HG03354 (cell line): ENCODE data around the gene CADPS.

Source experiments
- ATAC-seq: cut with Tn5 transposase; IDR thresholded peaks from one replicate; pipeline ENCODE4 v1.9.1; 2021; ENCODE audit warnings: mild to moderate bottlenecking; ENCODE audit not compliant: unreplicated experiment, poor library complexity, severe bottlenecking

CADPS gene

DNA sequence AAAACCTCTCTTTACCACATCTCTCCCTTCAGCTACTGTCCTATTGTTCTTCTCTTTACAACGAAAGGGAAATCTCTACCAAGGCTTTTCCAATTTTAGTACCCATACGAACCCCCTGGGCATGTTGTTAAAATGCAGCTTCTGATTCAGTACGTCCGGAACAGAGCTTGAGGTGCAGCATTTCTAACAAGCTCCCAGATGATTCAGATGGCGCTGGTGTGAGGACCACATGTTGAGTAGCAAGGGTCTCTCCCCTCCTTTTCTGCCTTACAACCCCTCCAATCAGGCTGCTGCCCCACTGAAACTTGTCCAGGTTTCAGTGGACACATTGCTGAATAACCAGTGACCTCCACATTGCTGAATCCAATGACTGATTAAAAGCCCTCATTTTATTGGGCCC is 324.8 kb downstream of the CADPS start:
- ATAC-seq: no peak

DNA sequence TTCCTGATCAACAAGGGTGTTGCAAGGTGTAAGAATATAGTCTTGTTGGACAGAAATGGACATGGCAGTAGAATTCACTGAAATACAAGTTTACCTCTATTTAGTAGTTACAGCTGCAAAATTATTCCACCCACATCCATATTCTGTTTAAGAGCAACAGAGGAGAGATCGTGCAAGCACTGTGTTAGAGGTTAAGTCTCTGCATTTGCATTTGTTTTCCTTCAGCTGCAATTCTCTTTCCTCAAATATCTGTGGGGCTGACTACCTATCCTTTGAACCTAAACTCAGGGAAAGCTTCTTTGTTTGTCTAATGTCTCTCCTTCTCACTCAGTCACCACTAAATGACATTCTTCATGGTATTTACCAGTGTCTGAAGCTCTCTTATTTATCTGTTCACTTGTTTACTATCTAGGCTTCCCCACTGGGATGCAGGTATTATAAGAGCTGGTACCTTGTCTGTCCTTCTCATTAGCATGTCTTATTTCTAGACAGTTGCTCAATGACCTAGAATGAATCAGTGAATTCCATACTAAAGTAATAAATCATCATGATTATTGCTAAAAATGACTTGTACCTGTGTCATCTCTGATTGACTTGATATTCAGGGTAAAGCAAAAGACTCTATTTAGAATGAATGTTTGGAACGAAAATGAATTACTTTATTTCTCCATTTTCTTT is 326.5 kb downstream of the CADPS start:
- ATAC-seq: no peak

DNA sequence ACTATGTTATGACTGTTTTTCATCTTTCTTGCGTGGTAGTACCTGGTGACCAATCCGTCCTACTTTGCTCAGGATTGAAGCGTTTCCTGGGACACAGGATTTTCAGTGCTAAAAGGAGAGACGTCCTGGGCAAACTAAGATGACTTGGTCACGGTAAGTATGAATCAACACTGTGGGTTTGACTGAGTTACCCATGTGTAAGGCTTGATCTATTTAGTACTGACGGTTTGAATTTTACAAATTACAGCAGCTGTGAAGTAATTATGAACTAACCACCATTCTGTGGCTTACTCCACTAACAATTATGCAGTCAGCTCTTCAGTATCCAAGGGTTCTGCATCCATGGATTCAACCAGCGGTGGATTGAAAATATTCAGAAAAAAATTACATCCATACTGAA is 328.9 kb downstream of the CADPS start:
- ATAC-seq: no peak

DNA sequence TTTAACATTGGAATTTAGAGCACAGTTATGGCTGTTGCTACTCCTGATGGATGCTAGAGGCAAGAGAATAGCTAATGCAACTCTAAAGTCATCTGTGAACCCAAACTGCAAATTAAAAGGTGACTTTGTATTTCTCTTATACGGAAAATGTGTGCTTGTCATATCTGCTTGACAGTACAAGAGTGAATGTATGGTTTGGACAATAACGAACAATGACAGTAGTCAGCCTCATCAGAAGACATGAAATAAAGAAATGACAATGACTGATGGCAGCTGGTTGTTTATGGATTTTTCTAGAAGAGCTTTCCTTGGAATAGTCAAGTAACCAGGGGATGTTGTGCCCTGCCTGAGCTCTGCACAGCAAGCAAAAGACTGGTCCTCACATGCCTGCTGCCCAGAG is 333.0 kb downstream of the CADPS start:
- no peak for ATAC-seq

DNA sequence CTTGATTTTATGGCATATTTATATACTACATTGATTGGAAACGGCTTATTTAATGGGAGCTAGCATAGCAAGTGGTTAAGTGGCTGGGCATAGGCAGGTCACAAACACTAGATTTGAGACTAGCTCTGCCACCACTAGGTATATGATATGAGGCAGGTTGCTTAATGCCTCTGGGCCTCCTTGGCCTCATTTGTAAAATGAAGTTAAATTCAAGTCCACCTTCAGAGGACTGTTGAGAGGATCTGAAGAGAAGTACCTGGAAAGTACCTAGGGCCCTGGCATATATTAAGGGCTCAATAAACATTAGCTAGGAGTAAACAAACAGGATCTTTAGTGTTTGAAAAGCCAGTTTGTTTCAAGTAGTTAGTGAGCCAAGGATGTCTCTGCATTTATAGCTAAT is 335.5 kb downstream of the CADPS start:
- no peak for ATAC-seq

DNA sequence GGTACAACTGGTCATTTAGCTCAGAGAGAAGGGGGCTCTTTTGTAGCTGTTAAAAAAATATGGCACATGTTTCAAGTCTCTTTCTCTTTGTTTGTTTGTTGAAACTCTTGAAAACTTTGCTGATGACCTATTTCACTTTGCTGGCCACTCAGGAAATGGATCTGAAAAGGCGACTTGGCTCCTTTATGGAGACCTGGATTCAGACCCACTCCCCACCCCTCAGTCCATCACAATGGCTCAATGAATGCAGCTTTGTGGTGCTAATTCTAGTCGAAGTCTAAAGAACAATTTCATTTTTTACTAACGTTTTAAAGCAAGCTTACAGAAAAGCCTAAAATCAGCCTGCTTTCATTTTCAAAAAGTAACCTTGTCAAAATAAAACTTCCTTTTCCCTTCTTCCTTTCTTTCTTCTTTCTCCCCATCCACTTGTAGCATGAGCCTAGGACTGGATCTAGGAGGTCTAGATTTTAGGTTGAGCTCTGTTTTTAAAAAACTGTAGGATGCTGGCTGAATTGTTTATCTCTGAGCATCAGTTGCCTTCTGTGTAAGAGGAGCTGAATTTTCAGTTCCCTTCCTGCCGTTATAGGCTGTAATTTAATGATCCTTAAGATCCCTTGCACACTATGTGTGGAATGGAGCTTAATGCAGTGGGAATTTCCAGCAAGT is 336.4 kb downstream of the CADPS start:
- ATAC-seq: no peak

DNA sequence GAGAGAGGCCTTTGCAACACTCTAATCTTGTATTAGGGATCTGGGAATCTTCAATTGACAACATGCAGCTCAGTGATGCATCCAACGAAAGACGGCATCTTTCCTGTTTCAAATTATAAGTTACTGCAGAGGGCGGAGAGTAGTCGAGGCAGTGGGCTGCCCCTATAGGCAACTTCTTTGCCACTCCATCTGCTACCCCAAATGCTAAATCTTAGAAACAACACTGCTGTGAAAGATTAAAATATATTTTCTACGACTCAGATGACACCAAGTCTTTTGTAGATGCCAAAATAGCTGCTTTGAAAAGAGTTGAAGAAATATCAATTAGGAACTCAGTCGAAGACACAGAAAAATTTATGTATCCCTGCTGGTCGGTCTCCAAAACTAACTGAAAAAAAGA is 340.9 kb downstream of the CADPS start:
- ATAC-seq: no peak

DNA sequence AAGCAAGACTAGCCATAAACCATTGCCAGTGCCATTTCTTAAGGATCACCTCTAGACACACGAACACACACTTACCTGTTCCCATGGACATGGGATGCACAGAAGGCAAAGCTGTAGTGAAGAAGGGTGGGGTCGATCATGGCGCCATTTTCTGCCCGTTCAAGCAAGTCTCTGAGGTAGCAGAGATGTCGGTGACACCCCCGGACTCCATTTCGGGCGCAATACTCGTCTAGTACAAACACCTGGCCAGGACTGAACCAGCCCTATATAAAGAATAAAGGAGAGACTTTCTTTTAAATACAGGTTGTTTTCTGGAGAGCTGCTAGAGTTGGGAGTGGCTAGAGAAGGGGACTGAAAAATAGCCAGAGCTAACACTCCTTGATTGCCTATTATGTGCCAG is 342.4 kb downstream of the CADPS start:
- no peak for ATAC-seq

DNA sequence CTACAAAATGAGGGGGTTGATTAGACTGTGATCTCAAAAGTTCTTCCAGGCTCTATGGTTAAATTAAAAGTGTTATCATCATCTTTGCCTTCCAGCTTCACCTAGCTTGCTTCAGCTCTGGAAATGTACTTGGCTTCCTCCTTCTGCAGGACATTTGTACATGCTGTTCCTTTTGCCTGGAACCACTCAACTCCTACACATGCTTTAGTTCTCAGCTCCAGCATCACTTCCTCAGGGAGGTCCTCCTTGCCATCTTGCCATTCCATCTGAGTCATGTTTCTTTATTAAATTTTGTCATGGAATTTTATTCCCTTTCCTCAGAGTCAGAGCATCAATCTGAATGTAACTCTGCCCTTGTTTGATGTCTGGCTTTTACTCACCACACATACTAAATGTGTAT is 343.2 kb downstream of the CADPS start:
- no peak for ATAC-seq

DNA sequence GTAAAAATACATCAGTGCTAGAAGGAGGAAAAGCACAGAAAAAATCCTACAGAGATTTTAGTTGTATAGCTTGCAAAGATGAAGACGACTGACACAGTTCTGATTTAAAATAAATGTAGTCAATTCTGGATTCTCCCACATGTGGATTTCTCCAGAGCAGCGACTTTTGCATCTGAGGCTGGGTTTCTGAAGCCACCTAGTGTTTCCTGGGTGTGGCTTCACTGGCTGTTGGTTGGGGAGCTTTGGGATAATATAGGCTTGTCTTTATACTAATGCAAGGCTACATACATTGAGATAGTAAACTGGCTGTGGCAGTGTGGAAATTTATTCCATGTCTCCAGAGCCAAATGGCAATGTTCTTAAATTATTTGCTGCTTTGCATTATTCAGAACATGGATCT is 343.7 kb downstream of the CADPS start:
- ATAC-seq: no peak

DNA sequence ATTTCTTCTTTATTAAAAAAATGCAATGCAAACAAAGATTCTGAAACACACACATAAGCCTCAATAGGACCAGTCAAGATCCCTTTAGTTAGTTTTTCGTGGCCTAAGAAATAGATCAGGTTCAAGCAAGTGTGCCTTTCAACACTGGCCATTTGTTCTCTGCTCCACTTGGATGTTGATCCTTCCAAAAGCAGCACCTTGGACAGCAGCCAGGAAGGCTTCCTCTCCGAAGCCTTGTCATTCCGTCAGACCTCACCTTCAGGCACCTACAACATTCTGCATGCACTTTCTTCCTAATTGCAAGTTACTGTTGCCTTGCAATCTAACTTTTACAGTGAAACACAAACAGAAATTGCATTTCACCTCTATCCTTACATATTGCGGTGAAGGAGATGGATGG is 346.0 kb downstream of the CADPS start:
- ATAC-seq: no peak

DNA sequence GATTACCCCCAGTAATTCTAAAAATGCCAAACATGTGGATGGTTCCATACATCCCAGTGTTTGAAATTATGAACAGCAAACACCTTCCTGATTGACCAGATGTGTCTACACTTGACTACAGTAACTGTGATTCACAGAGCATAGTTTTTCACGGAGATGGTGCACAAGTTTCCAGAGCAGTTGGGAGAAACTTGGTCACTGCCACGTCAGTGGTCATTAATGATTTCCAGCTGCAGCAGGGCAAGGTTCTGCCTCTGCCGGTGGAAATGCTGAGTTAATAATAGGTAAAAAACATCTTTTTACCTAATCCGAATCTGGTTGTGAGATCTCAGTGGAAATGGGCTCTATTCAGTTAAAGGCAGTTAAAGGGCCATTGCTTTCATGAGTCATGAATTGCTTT is 347.7 kb downstream of the CADPS start:
- ATAC-seq: no peak

DNA sequence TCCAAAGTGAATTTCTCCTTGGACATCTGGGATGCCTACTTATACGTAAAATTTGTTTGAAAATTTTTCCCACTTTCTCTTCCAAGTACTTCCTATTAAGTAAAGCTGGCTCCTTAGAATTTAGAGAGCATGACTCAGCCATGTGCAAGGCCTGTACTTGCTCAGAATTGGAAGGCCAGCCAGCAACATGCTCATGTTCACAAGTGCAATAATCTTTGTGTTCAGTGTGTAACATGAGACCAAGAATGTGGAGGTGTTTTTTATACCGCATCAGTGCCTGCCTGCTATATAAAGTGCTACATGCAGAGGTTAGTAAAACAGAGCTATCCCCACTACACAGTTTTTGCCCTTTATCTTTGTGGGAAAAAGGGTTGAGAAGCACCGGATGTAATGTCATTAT is 349.9 kb downstream of the CADPS start:
- ATAC-seq: no peak

DNA sequence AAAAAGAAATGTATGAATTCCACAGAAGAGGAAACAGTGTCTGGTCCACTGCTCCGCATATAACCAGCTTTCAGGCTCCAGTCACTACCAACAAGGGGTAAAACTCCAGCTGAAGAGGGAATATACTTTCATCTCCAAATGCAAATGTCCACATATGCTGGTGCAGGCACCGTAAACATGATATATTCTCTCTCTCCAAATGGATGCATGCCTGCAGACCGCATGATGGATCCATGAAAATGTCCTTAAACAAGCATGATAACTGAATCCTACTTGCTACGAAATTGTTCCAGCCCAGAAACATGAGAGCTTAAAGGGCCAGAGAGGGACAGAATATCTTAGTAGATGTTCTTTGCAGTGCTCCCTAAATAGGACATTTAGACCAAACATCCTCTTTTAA is 351.5 kb downstream of the CADPS start:
- no peak for ATAC-seq

DNA sequence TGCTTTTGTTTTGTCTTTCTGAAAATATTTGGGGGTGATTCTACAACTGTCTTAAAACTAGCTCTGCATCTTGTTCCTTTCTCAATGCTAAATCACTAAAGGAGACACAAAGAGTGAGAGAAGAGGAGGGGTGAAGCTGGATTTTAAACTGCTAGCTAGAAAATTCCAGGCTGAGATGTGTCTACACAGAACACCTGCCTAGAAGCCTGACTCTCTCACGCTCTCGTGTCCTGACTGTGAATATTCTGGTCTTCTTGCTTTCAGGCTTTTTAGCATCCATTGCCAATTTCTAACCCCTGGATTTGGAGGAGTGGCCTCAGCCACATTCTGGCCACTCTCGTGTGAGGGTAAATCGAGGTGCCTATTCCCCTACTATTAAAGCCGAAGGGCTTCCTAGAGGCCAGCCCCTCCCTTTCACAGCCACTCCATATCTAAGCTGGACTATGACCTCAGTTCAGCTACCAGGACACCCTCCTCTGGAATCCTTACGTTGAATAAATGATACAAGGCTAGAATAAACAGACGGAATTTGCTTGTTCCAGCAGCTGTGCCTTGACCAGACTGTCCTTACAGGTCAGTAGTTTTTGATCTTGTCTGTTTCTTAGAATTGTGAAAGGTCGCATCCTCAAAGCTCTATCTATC is 353.6 kb downstream of the CADPS start:
- no peak for ATAC-seq

DNA sequence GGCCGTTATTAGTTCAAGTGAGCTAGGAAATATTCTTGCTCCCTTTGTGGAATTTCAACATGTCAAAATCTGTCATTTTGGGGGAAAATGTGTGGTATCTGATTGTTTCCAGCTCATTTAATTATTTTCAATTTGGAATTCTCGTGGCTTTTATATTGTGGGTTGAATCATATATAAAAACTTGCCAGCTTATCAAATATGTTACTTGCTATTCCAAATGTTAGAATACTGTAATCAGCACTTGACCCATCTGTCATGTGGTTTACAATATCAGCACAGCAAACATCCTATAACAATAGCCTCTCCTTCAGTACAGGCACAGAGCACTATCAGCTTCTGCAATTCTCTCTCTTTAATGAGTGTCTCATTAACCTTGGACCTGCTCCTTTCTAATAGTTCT is 371.7 kb downstream of the CADPS start:
- no peak for ATAC-seq

DNA sequence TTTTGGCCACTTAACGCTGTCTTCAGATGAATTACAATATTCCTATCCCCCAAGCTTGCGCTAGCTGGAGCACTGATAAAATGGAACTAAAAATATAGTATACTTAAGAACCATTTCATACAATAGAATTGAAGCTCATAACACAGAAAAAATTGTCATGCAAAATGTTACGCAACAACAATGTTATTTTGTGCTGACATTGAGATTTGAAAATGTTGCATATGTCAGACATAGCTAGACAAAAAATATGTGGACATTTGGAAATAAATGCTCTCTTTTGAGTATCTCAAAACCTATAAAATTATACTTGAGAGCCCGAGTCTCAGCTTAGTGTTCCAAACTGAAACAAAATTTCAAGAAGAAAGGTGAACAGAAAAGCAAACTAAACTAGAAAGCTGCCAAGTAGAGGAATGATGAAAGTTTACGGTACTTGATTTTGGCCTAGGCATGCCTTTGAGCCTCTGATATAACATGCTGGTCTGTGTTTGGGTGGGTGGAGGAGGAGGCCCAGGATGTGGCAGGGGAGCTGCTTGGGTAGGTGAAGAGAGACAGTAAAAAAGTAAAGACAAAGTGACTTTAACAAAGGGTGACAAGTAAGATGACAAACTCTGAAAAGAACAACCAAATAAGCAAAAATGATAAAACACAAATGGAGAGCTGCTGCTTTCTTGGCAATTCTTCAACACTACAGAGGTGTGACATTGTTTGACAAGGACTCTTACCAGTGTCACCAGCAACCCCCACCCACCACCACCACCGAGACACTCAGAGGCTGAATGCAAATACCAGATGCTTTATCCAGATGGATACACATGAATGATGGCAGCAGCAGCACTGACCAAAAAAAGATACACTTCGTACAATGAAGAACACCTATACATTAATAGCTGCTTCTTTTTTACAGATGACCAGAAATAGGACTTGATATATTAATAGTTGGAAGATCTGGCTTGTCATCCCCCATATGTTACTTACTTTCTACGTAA is 372.6 kb downstream of the CADPS start:
- peak; percentile 54 for ATAC-seq

DNA sequence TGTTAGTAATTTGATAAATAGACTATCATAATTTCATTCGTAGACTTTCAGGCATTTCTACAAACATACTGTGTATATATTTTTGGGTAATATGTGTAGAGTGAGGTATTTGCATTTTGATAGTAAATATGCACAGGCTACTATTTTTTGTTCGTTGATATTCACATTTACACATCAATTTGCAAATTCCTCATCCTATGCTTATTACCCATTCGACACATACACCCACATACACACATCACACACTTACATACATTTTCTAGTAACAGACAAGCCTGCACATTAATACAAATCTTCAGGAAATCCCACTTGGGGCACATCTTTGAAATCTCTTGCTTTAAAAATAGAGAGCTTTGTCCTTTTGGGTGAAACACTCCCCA is 373.9 kb downstream of the CADPS start:
- ATAC-seq: no peak

DNA sequence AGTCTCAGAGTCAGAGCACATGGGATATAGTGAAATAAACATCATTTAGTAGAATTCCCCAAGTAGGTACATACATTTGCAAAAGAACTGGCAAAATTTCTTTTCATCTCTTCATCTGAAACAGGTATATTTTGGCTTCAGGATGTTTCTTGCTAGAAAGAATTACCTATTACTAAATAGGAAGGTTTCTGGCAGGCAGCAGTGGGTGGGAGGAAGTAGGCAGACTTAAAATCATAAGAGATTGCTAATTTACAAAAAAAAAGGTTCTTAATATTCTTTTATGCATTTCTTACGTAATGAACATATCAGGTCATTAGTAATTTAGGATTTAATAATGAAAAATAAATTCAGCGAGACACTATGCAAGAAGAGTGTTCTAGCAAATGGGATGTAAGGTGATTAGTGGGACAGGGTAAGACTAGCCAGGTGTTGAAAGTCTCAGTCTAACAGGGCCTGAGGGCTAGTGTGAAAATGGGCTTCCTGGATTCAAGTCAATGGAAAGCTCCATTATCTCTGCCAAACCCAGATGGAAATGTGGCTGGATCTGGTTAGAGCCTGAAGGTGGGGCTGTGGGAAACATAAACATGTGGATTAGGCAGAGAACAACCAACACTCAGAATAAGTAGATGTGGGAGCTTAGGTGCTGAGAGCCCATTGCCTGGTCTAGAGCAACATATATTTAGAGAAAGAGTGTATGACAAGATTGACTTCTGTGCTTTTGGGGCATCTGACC is 374.5 kb downstream of the CADPS start:
- ATAC-seq: no peak

DNA sequence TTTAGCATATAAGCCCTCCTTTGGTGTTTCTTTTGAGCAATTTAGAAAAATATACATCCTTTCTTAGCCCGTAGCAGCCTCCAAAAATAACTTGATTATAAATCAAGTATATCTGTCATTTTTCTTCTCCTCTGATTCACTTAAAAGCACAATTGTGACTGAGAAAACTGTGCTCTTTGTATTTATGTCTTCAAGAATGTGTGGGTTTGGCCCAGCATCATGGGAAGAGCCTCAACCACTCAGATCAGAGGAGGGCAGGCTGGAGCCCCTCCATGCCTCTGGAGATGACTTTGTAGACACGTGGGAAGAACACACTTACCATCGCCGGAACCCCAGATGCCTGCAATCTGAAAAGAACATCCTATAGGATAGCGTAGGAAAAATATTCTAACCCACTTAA is 378.1 kb downstream of the CADPS start:
- no peak for ATAC-seq
